GM18861 (cell line): ENCODE results near the gene HOMER3.
"Not testable (repeated sequence)": the region's sequence is repeated elsewhere in the genome, so short reads cannot be mapped to it uniquely, and the experiment has no call there.

Source experiments
- ATAC-seq: cut with Tn5 transposase; IDR thresholded peaks from one replicate; pipeline ENCODE4 v1.9.1; 2021; ENCODE audit not compliant: unreplicated experiment

HOMER3 gene

GRCh38 chr19:18954094-18954493 lies 13.1 kb upstream of the HOMER3 start:
- ATAC-seq: no peak

- not testable (repeated sequence) for ATAC-seq
Measured at GRCh38 chr19:18952364-18953003, 11.5 kb upstream of the HOMER3 start.

DNA sequence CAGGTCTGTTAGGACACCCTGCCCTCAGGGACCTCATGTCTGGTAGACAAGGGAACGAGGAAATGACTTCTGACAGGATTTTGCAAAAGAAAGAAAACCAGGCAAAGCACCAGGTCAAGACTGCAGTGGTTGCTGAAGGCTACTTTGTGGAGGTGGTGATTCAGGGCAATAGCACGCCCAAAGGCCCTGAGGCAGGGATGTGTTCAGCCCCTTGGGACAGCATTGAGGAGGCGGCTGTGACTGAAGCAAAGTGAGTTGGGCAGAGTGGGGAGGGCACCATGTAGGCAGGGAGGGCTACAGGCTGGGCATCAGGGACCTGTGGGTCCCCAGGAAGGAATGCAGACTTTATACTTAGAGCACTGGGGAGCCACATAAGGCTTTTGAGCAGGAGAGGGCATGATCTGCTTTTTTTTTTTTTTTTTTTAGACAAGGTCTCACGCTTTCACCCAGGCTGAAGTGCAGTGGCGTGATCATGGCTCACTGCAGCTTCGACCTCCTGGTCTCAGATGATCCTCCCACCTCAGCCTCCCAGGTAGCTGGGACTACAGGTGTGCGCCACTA lies 10.8 kb upstream of the HOMER3 start:
- no peak for ATAC-seq

GRCh38 chr19:18949858-18950257 lies 8.8 kb upstream of the HOMER3 start:
- ATAC-seq: no peak

DNA sequence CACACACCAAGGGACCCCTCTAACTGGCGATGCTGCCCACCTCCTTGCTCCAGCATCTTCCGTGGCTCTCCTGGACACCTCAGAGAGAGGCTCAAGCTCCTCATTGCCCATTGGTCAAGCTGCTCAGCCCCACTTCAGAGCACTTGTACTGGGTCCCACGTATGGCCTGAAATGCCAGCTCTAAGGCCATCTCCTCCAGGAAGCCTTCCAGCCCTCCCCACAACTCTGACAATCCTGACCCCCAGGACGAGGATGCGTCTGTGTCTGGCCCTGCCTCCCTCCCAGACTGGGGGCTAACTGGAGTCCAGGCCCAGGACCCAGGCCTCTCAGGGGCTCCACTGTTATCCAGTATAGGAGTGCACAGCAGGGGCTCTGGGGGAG lies 7.9 kb upstream of the HOMER3 start:
- ATAC-seq: no peak

GRCh38 chr19:18948075-18948975 lies 7.3 kb upstream of the HOMER3 start:
- no peak for ATAC-seq

DNA sequence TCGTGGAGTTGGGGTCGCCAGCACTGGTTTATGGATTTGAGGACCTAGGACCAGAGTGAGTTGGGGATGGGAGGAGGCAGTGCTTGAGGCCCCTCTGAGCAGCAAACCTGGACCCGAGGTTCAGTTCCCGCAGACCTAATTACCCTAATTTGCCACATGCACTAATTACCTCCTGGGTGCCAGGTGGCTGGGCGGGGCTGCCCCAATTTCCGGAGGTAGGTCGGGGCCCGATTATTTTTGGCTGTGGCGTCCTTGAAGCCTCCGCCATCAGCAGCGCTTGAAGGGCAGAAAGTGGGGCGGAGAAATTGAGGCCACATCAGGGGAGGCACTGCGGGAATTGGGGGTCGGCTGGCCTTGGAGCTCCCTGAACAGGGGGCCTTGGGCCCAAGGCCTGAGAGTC lies 5.9 kb upstream of the HOMER3 start:
- ATAC-seq: no peak

- no peak for ATAC-seq
Measured at GRCh38 chr19:18946335-18946734, 5.3 kb upstream of the HOMER3 start.

DNA sequence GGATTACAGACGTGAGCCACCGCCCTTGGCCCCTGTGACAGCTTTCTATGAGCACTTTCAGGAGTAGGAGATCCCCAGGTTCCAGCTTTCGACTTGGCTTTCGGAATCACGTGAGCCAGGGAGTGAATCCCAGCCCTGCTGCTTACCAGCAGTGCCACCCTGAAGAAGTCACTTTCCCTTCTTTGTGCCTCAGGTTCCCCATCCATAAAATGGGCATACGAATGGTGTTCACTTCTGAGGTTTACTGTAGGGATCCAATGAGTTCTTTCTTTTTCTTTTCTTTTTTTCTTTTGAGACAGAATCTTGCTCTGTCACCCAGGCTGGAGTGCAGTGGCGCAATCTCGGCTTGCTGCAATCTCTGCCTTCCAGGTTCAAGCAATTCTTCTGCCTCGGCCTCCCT lies 4.3 kb upstream of the HOMER3 start:
- ATAC-seq: no peak

DNA sequence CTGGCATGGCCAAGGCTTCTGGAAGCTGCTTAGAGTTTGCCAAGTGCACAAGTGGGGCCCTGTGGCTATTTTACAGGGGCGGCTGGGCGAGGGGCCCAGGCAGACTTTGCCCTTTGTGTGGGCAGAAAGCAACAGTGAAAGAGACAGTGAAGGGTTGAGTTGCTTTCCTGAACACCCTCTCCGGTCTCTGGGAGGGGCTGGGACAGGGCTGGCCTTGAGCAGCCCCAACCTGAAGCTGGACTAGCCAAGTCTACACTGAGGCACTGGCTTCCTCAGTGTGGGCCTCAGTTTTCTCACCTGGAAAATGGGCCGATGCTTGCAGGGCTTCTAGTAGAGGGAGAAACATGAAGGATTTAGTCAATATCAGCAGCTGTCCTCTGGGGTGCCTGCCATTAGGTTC lies 2.4 kb upstream of the HOMER3 start:
- no peak for ATAC-seq

DNA sequence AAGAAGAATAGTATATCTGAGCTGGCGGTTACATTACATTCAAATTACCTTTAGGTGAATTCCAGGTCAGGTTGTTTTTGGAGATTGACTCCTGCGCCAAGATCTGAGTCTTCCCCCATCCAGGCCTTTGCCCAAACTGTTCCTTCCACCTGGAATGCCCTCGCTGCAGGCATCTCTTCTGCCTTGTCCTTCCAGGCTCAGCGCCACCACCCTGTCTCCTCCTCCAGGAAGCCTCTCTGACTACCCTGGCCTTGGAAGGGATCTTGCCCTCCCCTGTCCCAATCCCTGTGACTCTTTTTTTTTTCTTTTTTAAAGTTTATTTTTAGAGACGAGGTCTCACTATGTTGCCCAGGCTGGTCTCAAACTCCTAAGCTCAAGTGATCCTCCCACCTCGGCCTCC lies 1.7 kb upstream of the HOMER3 start:
- ATAC-seq: no peak

DNA sequence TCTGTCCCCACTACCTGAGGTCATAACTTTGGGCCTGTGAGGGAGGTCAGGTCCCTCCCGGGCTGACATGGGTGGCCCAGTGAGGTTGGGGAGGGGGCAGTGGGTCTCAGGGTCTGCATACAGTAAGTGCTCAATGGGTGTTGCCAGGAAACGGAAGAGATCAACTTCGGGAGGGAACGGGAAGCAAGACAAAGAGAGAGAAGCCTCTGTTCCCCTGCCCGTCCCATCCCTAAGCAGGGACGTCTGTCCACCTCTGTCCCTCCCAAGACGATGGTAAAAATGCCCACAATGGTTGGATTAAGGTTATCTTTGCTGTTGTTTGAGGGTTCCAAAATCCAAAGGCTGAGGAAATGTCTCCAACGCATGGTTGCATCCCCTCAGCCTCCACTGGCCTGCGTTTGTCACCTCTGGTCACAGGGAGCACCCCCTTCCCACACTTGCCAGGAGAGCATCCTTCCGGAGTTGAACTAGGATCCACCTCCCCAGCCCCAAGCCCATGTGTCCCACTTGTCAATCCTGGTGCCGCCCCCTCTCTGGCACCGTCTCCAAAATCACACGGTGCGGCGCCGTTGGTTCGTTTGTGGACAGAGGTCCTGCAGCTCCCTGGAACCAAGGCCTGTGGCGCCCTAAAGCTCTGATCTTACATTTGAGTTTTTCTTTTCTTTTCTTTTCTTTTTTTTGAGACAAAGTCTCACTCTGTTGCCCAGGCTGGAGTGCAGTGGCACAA lies 774 bp upstream of the HOMER3 start:
- ATAC-seq: no peak

DNA sequence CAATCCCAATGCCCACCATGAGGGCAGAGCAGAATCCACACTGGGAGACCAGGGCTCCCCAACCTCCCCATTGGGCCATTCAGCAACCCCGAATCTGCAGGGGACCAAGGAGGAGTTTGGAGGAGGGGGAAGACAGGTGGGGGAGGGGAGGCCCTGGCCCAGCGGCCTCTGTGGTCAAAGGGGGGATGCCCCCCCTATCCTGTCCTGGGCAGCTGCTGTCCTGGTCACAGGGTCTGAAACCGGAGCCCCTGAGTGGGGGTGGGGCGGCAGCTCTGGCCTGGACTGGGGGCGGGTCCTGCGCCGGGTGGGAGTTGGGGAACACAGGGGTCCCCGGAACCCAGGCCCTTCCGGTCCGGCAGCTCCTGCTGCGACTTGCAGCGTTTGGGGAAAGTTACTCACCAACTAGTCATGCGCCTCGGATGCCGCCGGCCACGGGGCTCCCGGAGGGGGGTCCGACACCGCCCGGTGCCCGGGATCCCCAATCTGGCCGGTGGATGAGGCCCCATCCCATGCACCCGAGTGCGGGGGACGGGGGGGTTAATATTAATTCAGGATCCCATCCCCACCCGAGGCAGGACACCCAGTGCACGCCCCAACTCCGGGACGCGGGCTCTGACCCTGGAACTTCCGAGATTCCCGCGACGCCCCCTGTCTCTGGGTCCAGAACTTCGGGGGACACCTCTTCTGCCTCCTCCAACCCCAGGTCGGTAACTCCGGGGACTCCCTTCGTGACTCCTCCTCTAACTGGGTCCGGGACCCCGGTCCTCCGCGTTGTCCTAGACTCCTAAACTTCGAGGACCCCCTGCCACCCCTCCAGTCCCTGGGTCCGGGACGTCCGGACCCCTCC lies 872 bp downstream of the HOMER3 start:
- no peak for ATAC-seq

GRCh38 chr19:18939163-18939562 lies 1.9 kb downstream of the HOMER3 start:
- ATAC-seq: no peak

- ATAC-seq: no peak
Measured at GRCh38 chr19:18933297-18933696, 7.7 kb downstream of the HOMER3 start.

- ATAC-seq: no peak
Measured at GRCh38 chr19:18932216-18932841, 8.7 kb downstream of the HOMER3 start.

- no peak for ATAC-seq
Measured at GRCh38 chr19:18931316-18932162, 9.5 kb downstream of the HOMER3 start.

DNA sequence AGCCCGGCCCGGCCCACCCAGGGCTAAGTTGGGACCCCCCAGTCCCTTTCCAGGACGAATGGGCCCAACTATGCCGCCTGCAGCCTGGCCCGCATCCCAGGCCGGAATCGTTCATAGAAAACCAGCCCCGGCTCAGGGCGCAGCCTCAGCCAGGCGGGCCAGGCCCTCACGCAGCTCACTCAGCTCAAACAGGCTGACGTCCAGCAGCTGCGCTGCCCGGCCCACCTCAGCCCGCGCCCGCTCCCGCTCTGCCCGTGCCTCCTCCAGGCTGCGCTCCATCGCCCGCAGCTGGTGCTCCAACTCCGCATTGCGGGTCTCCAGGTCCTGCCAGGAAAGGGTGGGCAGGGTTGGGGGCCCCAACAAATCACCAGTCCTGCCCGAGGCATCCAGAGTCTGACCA lies 11.7 kb downstream of the HOMER3 start:
- no peak for ATAC-seq
